NCI-H774 (cell line): Measurements from ENCODE around the gene ZNF664.
"Not testable (repeated sequence)": the region's sequence is repeated elsewhere in the genome, so short reads cannot be mapped to it uniquely, and the experiment has no call there.

Experiments
- DNase-seq: peaks from one replicate; lab custom pipeline; 2025; lab: John Stamatoyannopoulos, UW

Gene ZNF664

GRCh38 chr12:123941624-123942237 is 31.3 kb upstream of the ZNF664 start:
- no peak for DNase-seq

GRCh38 chr12:123942238-123942653 is 30.8 kb upstream of the ZNF664 start:
- DNase-seq: no peak

GRCh38 chr12:123942911-123943648 is 29.9 kb upstream of the ZNF664 start:
- DNase-seq: no peak

DNA sequence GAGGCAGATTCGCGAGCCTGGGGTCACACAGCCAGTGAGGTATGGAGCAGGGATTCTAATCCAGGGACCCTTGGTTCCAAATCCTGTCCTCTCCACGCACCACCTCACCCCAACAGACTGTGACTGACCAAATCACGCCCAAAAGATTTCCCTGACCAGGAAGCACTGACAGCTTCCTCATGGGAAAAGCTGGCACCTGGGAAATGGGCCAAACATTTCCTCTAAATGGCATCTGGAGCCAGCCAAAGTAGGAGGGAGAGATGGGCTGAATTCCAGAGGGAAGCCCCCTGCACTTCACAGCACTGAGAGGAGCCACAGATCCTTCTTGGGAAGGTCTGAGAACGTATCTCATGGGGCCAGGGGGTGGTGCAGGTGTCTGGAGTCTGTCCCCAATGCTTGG is 29.2 kb upstream of the ZNF664 start:
- DNase-seq: no peak

DNA sequence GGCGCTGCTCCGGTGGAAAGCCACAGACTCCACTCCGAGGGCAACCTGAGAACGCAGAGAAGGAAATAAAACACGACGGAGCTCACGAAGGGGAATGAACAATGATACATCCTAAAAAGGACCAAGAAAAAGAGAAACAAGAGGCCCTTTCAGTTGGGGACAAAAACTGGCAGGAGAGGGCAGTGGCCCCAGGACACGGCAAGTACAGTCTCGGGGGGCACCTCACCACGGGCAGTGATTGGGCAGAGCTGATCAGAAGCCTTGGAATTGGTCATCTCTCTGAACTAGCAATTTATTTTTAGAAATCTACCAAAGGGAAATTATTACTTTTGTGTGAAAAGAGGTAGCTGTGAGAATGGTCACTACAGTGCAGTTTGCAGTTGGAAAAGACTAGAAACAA is 28.3 kb upstream of the ZNF664 start:
- no peak for DNase-seq

DNA sequence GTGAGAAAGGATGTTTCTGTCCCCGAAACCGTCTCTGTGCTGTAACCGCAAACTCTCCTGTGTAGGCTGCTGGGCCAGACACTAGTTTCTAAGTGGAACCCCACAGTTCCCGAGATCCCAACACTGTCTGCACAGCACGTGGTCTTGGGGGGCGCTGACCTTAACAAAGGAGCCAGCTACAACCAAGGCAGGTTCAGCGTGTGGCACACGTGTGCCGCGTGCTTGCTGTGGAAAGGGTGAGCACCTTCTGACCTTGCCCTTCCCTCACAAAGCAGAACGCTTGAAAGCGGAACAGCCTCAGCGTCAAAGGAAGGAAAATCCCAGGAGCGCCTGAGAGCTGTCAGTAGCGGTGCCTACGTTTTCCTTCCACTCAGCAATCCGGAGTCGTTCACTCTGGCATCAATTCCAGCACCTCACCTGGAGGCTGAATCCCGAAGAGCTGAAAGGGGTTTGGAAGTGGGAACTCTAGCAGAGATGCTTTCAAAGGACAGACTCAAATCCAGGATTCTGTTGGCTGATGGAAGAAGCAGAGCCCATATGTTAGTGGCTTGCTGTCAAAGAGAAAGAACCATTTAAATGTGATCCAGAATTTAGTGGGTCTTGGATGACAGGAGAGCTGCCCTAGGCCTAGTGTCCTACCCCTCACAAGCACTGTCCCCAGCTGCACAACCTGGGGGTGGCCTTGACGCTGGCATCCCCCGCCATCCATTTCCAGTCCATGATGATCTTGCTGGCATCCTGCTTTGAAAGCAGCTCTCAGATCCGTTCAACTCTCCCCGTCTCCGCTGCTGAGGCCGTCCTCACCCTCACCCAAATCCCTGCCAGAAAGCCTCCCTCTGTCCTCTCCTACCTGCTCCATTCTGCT is 27.5 kb upstream of the ZNF664 start:
- no peak for DNase-seq

- no peak for DNase-seq
Observed at GRCh38 chr12:123946152-123946515, 26.9 kb upstream of the ZNF664 start.

DNA sequence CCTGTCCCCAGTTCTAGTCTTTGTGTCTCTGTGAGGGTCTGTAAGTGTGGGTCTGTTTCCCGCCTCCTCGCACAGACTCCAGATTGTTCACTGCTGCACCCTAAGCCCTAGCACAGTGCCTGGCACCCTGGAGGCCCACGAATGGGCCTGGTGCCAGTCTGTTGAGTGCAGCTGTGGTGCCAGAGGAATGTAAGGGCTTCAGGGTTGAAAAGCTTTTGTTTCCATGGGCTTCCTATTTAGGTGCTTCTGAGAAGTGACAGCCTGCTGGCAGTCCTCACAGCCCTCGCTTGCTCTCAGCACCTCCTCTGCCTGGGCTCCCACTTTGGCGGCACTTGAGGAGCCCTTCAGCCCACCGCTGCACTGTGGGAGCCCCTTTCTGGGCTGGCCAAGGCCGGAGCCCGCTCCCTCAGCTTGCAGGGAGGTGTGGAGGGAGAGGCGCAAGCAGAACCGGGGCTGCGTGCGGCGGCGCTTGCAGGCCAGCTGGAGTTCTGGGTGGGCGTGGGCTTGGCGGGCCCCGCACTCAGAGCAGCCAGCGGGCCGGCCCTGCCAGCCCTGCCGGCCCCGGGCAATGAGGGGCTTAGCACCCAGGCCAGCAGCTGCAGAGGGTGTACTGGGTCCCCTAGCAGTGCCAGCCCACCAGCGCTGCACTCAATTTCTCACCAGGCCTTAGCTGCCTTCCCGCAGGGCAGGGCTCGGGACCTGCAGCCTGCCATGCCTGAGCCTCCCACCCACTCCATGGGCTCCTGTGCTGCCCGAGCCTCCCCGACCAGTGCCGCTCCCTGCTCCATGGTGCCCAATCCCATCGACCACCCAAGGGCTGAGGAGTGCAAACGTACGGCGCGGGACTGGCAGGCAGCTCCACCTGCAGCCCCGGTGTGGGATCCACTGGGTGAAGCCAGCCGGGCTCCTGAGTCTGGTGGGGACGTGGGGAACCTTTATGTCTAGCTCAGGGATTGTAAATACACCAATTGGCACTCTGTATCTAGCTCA is 26.2 kb upstream of the ZNF664 start:
- DNase-seq: not testable (repeated sequence)

DNA sequence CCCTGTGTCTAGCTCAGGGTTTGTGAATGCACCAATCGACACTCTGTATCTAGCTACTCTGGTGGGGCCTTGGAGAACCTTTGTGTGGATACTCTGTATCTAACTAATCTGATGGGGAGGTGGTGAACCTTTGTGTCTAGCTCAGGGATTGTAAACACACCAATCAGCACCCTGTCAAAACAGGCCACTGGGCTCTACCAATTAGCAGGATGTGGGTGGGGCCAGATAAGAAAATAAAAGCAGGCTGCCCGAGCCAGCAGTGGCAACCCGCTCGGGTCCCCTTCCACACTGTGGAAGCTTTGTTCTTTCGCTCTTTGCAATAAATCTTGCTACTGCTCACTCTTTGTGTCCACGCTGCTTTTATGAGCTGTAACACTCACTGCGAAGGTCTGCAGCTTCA is 25.5 kb upstream of the ZNF664 start:
- DNase-seq: not testable (repeated sequence)

DNA sequence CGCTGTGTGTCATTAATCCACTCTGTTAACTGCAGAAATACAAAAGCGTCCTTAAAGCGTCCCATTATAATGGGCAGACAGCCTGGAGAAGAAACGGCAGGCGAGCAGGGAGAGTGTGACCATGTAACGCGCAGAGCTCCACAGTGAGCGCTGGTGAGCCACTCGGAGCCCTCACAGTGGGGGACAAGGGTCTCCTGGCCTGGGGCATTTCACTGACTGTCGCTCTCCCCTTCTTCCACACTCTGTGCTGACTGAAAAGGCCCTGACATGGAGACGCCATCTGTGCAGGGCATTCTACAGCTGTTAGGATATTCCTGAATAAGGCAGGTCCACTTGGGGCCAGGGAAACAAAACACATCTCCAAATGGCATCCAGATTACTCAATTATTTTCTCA is 24.6 kb upstream of the ZNF664 start:
- DNase-seq: no peak

DNA sequence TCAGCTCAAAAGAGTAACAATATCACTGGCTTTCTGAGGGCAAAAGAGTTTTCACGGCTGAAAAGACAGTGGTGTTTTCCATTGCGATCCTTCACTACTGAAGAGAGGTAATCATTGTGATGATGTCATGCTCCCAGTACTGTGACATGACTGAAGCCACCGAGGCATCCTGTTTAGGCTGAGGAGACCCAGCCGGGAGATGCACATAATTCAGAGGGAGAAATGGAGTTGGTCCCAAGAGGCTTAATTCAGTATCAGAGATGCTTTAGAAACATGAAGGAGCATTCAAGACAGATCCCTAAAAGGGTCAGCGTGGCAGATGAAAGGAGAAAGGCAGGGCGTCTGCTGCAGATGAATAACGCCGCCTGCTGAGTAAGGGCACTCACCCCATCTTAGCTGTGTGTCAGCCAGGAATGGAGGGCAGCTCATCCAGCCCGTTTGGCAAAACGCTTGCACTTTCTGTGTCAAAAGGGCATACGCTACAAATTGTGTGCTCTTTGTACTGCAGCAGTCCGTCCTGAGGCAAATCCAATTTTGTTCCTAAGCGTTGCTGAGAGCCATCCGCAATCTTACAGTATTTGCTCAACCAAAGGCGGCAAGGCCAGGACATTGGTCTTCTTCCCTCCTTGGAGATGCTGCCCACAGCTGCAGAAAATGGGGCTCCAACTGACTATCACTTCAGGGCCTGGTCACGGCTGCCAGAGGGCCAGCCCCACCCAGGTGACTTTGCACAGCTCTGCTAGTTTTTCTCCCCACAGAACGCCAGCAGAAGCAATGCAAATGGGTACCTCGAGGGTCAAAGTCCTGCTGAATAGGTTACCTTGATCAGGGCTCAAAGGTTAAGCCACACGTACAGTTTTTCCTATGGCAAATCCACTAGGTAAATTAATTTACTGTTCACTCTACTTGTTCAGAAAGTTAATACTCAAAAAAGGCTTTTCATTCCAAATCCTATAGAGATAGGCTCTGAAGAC is 23.9 kb upstream of the ZNF664 start:
- DNase-seq: no peak

DNA sequence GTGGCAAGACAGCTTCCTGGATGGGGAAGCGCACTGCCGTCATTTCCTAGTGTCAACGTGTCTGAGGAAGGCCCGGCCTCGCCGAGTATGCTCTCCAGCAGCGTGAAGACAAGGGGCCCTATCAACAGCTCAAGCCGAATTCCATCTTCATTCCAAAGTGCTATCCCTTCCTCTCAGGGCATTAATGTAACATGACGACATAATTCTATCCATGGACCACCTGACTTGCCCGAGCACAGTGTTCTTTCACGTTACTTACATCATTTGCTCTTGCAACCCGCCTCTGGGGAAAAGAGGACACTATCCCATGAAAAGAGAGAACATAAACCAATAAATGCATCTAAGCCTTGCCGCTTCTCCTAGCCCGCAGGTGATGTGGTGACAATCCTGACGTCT is 23.2 kb upstream of the ZNF664 start:
- no peak for DNase-seq

GRCh38 chr12:123950476-123951349 is 22.3 kb upstream of the ZNF664 start:
- no peak for DNase-seq

DNA sequence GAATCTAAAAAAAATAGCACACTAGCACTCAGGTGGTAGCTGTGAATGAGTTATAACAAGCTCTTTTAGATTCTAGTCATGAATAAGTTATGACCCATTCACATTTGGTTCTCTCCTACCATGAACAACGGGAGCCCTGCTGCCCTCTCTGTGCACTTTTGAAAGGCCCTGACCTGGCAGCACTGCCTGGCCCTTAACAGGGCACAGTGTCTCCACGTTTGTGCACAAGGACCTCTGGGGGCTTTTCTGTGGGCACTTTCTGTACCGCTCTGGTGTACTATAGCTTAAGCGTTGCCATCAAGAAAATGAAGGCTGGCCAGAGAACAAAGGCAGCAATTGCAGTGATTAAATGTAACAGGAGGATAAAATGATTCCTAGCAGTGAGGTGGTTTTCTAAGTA is 21.5 kb upstream of the ZNF664 start:
- no peak for DNase-seq

- DNase-seq: no peak
Observed at GRCh38 chr12:123952037-123952436, 21.0 kb upstream of the ZNF664 start.

GRCh38 chr12:123954647-123955350 is 18.2 kb upstream of the ZNF664 start:
- DNase-seq: no peak

GRCh38 chr12:123956249-123956648 is 16.8 kb upstream of the ZNF664 start:
- no peak for DNase-seq

DNA sequence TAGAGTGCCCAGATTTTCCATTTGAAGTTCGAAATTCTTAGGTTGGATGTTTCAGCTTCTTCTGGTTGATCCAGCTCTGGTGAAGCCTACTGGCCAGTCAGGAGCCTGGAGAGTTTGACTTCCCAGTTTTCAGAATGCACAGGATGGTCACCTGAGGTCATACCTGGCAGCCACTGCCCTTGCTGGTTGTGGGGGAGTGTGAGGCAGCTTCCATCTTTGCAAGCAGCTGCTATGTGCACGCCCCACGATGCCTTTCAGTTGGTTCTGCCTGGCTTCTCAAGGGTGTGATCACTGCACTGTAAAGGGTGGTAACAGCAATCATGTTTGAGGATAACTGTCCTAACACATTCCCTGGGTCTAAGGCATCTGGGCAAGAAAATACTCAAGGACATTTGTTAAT is 15.8 kb upstream of the ZNF664 start:
- DNase-seq: no peak

DNA sequence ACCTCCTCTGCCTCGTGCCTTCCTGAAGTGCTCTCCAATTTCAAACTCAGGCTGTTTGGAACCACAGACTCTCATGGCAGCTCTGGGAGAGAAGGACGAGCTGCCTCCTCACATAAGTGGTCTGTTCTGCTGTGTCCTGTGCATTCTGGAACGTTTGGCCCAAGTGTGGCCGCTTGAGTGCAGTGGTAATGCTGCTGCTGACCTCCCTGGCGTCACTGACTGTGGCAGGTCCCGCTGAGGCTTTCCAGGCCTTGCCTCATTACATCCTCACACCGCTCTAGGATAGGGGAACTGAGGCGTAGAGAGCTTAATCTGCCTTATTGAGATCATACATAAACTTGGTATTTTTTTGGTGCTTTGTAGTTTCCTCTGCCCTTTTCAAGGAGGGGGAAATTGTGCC is 14.6 kb upstream of the ZNF664 start:
- DNase-seq: no peak
